K562 (cell line): ENCODE measurements around the gene PLEKHO2. TPM values are rescaled to one million over a fixed set of nuclear protein-coding genes. Genes with fewer than 3 reads are reported as not detected.
A peak's percentile ranks its signal among the peaks of the same experiment; 100 is the strongest.

ENCODE experiments used
- DPF2 ChIP-seq: fragments of 450-650 bp; IDR thresholded peaks from 2 replicates; pipeline ENCODE4 v1.6.1; 2016
- GABPB1 ChIP-seq: sonication (generic); formaldehyde crosslinking; IDR thresholded peaks from 2 replicates; pipeline ENCODE4 v1.8.0; 2022; ENCODE audit warnings: mild to moderate bottlenecking, missing genetic modification reagents
- GMEB1 ChIP-seq: fragments of 250-450 bp; sonication (Bioruptor Pico); IDR thresholded peaks from 2 replicates; pipeline ENCODE4 v1.4.0; 2020; ENCODE audit warnings: mild to moderate bottlenecking
- GTF3C2 ChIP-seq: IDR thresholded peaks from 3 replicates; pipeline ENCODE4 v1.6.1; 2011; ENCODE audit warnings: borderline replicate concordance, mild to moderate bottlenecking, moderate library complexity; ENCODE audit not compliant: insufficient read length; ENCODE audit errors: extremely low read depth
- JUN ChIP-seq, 2 experiments: sonication (generic) in 1 of 2; formaldehyde crosslinking in 1 of 2; IDR thresholded peaks; 2 replicates each; pipeline versions ENCODE4 v1.6.1 to v1.8.0; 2012 to 2022; ENCODE audit warnings: borderline replicate concordance in 2 of 2, mild to moderate bottlenecking in 2 of 2, improper control_type of control experiment in 1 of 2, low read depth in 1 of 2, low read length in 1 of 2, missing genetic modification reagents in 1 of 2
- MBD2 ChIP-seq: sonication (generic); IDR thresholded peaks from 2 replicates; pipeline ENCODE4 v1.6.1; 2016; ENCODE audit warnings: low read depth, borderline replicate concordance
- POLR2B ChIP-seq: fragments of 450-650 bp; IDR thresholded peaks from 2 replicates; pipeline ENCODE4 v1.6.1; 2018; ENCODE audit warnings: low read depth; ENCODE audit not compliant: partially characterized antibody
- RBFOX2 ChIP-seq: fragments of 200-400 bp; formaldehyde crosslinking; IDR thresholded peaks from 2 replicates; pipeline ENCODE4 v1.6.1; 2017; ENCODE audit warnings: low read depth, mild to moderate bottlenecking, low read length, moderate library complexity
- ZNF224 ChIP-seq: sonication (generic); formaldehyde crosslinking; IDR thresholded peaks from 2 replicates; pipeline ENCODE4 v1.8.0; 2022; ENCODE audit warnings: mild to moderate bottlenecking, missing genetic modification reagents
- ZNF57 ChIP-seq: fragments of 450-650 bp; formaldehyde crosslinking; IDR thresholded peaks from 2 replicates; pipeline ENCODE4 v1.4.0; 2020; ENCODE audit warnings: mild to moderate bottlenecking, moderate library complexity
- ZNF589 ChIP-seq: fragments of 200-800 bp; sonication (Bioruptor generic); IDR thresholded peaks from 2 replicates; pipeline ENCODE4 v1.6.1; 2016; ENCODE audit warnings: low read depth, missing genetic modification characterization, missing compliant biosample characterization
- polyA plus RNA-seq, 8 experiments: library from polyadenylated mRNA; depleted of rRNA in 4 of 8; stranded (reverse) in 5 of 8; unstranded in 3 of 8; fragments of >200 nt; fragmentation: Nextera tagmentation in 2 of 8; fragmentation: Illumina TruSeq in 1 of 8; extraction: Ambion mirVana in 2 of 8; extraction: Trizol in 1 of 8; gene quantifications; 2 replicates each; pipeline versions ENCODE4 v1.2.1 to v1.2.3, GENCODE V29; 2011 to 2014; ENCODE audit warnings: inconsistent platforms in 1 of 8, missing spikeins in 1 of 8
- total RNA-seq, 7 experiments: library from RNA; depleted of rRNA in 6 of 7; stranded (reverse); fragments of >200 nt in 6 of 7; fragmentation: Illumina TruSeq in 2 of 7; extraction: Trizol in 2 of 7; gene quantifications; 2 replicates each; pipeline versions ENCODE4 v1.2.1 to v1.2.3, GENCODE V29; 2011 to 2021; ENCODE audit warnings: low replicate concordance in 1 of 7
- TF ChIP-seq, protein P1 (sequence below): fragments of 250-450 bp; sonication (Bioruptor Pico); IDR thresholded peaks from 2 replicates; pipeline ENCODE4 v1.5.0; 2022; ENCODE audit warnings: mild to moderate bottlenecking
- TF ChIP-seq, protein P2 (sequence below): sonication (generic); formaldehyde crosslinking; IDR thresholded peaks from 2 replicates; pipeline ENCODE4 v1.9.0; 2022; ENCODE audit warnings: mild to moderate bottlenecking, missing genetic modification reagents

PLEKHO2 gene
- total and polyA plus RNA-seq, 9 of the 15 experiments (the other 6 are each of a cell fraction or from before 2014, with no cell fraction given): 0.24 to 8.8 (median 5.5) TPM

DNA sequence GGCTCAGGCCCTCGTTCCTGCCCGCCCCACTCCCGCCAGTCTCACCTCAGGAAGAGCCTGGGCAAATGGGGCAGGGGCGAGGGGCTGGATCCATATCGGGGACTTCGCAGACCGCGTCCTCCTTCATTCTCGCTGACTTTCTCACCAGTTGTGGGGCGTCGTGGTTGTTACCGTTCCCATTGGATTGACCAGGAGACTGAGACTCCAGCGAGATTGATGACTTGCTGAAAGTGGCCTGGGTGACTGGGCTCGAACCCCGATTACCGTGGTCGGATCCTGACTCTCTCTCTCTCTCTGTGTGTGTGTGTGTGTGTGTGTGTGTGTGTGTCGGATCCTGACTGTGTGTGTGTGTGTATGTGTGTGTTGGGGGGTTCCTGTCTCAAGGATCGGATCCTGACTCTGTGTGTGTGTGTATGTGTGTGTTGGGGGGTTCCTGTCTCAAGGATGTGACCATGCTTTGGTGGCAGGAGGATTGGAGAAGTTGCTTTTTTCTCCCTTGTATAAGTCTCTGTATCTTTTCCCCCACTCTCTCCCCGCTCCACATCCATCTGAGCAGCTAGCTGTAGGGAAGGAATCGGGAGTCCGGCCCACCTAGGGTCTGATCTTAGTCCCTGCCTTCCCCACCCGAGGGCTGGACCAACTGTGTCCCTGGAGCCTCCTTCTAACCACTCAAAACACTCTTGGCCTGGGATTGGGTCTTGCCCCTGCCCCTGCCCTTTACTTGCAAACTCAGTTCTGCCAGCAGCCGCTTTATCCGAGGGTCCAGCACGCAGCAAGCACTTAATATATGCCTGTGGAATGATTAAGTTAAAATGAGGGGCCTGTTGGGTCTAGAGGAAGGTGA, 603 bp downstream of the PLEKHO2 start (continued):
- TF ChIP-seq ZNF224: no peak
- no peak for TF ChIP-seq POLR2B
- no peak for TF ChIP-seq ZNF57
- TF ChIP-seq GTF3C2: no peak
- no peak for TF ChIP-seq RBFOX2
- TF ChIP-seq MBD2: no peak
- TF ChIP-seq GABPB1: no peak
- peak; percentile 62 for TF ChIP-seq DPF2
- TF ChIP-seq, protein P1, sequence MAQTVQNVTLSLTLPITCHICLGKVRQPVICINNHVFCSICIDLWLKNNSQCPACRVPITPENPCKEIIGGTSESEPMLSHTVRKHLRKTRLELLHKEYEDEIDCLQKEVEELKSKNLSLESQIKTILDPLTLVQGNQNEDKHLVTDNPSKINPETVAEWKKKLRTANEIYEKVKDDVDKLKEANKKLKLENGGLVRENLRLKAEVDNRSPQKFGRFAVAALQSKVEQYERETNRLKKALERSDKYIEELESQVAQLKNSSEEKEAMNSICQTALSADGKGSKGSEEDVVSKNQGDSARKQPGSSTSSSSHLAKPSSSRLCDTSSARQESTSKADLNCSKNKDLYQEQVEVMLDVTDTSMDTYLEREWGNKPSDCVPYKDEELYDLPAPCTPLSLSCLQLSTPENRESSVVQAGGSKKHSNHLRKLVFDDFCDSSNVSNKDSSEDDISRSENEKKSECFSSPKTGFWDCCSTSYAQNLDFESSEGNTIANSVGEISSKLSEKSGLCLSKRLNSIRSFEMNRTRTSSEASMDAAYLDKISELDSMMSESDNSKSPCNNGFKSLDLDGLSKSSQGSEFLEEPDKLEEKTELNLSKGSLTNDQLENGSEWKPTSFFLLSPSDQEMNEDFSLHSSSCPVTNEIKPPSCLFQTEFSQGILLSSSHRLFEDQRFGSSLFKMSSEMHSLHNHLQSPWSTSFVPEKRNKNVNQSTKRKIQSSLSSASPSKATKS (CRISPR knock-in tag): no peak
- no peak for TF ChIP-seq JUN (IDR thresholded peaks at IDR 0.05; ENCODE audit: borderline replicate concordance, low read depth, low read length)
- TF ChIP-seq JUN (CRISPR knock-in tag; IDR thresholded peaks at IDR 0.05; ENCODE audit: borderline replicate concordance): no peak
- TF ChIP-seq, protein P2, sequence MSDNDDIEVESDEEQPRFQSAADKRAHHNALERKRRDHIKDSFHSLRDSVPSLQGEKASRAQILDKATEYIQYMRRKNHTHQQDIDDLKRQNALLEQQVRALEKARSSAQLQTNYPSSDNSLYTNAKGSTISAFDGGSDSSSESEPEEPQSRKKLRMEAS (CRISPR knock-in tag): no peak; the same call in 1 of the 2 replicates
- no peak for TF ChIP-seq ZNF589 (CRISPR knock-in tag)
- no peak for TF ChIP-seq GMEB1 (CRISPR knock-in tag)
